Measurements from ENCODE around the gene UNC13B.
"Not testable (repeated sequence)": the region's sequence is repeated elsewhere in the genome, so short reads cannot be mapped to it uniquely, and the experiment has no call there.

UNC13B gene

GRCh38 chr9:35147941-35148563, 13.8 kb upstream of the UNC13B start:
- not testable (repeated sequence) for ATAC-seq (replicated peaks); H3K4me3 Mint-ChIP-seq; H3K36me3 Mint-ChIP-seq; H3K27ac Mint-ChIP-seq; H3K4me1 Mint-ChIP-seq; H3K27me3 Mint-ChIP-seq; DNase-seq
- peaks cover 21 to 26% of the 10 kb centered on the region in 2 donors for H3K9me3 Mint-ChIP-seq

DNA sequence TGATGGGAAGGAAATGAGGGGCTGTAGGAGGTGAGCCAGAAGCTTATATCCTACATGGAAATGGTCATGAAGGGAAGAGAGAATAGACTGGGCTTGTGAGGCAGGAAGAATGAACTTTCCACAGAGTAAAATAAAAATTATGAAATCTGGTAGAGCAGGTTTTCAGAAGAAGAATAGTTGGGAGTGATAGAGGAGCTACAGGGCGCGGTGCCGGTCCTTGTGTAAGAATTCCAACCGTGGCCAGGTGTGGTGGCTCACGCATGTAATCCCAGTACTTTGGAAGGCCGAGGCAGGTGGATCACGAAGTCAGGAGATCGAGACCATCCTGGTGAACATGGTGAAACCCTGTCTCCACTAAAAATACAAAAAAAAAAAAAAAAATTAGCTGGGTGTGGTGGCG, 8.9 kb upstream of the UNC13B start:
- Mint-ChIP-seq H3K27me3 (peaks cover 4 to 8% of the 10 kb centered on the region in 2 donors), H3K9me3 (peaks cover 15 to 19% of the 10 kb centered on the region in 2 donors), H3K36me3 (peaks cover 3 to 4% of the 10 kb centered on the region in 2 donors), H3K4me3 (no peak overlapping the region), H3K4me1 (no peaks in the 10 kb centered on the region), H3K27ac (no peak overlapping the region)
- ATAC-seq (replicated peaks) (no peak), DNase-seq (no peak)

DNA sequence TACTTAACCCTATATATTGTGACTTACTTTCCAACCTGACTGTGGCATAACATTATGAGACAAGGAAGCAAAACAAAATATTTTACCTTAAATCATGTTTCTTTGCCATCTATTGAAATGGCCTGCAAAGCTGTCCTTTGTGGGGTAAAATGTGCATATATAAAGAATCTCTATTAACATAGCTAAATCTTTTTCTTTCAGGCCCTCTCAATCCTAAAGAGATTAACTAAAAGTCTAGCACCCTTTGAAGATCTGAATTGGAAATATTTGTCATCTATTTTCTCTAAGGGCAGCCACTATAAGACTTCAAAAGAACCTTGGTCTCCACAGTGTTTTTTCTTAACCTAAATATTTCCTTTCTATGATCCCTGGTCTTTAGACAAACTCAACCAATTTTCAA, 5.0 kb upstream of the UNC13B start:
- Mint-ChIP-seq H3K27me3 (peaks cover 0 to 3% of the 10 kb centered on the region in 2 donors), H3K9me3 (no peaks in the 10 kb centered on the region), H3K4me1 (peaks cover 3 to 4% of the 10 kb centered on the region in 2 donors), H3K36me3 (no peaks in the 10 kb centered on the region), H3K4me3 (no peak overlapping the region), H3K27ac (no peak overlapping the region)
- ATAC-seq (replicated peaks) (no peak), DNase-seq (no peak)

GRCh38 chr9:35157836-35158235, 4.0 kb upstream of the UNC13B start:
- H3K4me1 Mint-ChIP-seq; H3K4me3 Mint-ChIP-seq; H3K36me3 Mint-ChIP-seq; H3K27ac Mint-ChIP-seq; H3K9me3 Mint-ChIP-seq; ATAC-seq (replicated peaks); H3K27me3 Mint-ChIP-seq; DNase-seq: not testable (repeated sequence)

GRCh38 chr9:35158501-35159280, 3.1 kb upstream of the UNC13B start:
- H3K4me1 Mint-ChIP-seq, result peaks cover 4 to 9% of the 10 kb centered on the region in 2 donors
- H3K4me3 Mint-ChIP-seq, result no peak overlapping the region
- ATAC-seq (replicated peaks) (no peak), DNase-seq (no peak)
- H3K9me3 Mint-ChIP-seq, result no peaks in the 10 kb centered on the region
- H3K27me3 Mint-ChIP-seq, result peaks cover 3 to 13% of the 10 kb centered on the region in 2 donors
- H3K27ac Mint-ChIP-seq, result no peak overlapping the region
- no peaks in the 10 kb centered on the region for H3K36me3 Mint-ChIP-seq

- ATAC-seq (replicated peaks) (no peak), DNase-seq (no peak)
- Mint-ChIP-seq H3K4me1 (peaks cover 4 to 9% of the 10 kb centered on the region in 2 donors), H3K36me3 (no peaks in the 10 kb centered on the region), H3K27ac (no peak overlapping the region), H3K27me3 (peaks cover 9 to 20% of the 10 kb centered on the region in 2 donors), H3K4me3 (peak overlapping the region; percentile 88 to 91), H3K9me3 (no peaks in the 10 kb centered on the region)
Measured at GRCh38 chr9:35162605-35163315, 951 bp downstream of the UNC13B start.

- ATAC-seq (replicated peaks) (no peak), DNase-seq (no peak)
- Mint-ChIP-seq H3K36me3 (no peaks in the 10 kb centered on the region), H3K4me3 (no peak overlapping the region), H3K27me3 (peaks cover 9 to 20% of the 10 kb centered on the region in 2 donors), H3K9me3 (no peaks in the 10 kb centered on the region), H3K4me1 (peaks cover 4 to 9% of the 10 kb centered on the region in 2 donors), H3K27ac (no peak overlapping the region)
Measured at GRCh38 chr9:35163413-35163812, 1.6 kb downstream of the UNC13B start.

- H3K27ac Mint-ChIP-seq, result no peak overlapping the region
- DNase-seq, result no peak
- H3K9me3 Mint-ChIP-seq, result no peaks in the 10 kb centered on the region
- H3K36me3 Mint-ChIP-seq, result no peaks in the 10 kb centered on the region
- H3K4me1 Mint-ChIP-seq, result peaks cover 4 to 5% of the 10 kb centered on the region in 2 donors
- peaks cover 9 to 20% of the 10 kb centered on the region in 2 donors for H3K27me3 Mint-ChIP-seq
- no peak for ATAC-seq (replicated peaks)
- H3K4me3 Mint-ChIP-seq, result no peak overlapping the region
Measured at GRCh38 chr9:35164711-35165110, 2.9 kb downstream of the UNC13B start.

DNA sequence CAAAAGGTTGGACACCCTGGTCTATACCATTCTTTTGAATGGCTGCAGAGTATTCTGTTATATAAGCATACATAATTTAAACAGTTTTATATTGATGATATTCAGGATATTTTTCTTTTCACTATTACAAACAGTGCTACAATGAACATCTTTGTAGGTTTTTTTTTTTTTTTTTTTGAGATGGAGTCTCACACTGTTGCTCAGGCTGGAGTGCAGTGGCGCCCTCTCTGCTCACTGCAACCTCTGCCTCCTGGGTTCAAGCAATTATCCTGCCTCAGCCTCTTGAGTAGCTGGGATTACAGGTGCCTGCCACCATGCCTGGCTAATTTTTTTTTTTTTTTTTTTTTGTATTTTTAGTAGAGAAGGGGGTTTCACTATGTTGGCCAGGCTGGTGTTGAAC, 5.6 kb downstream of the UNC13B start:
- H3K36me3 Mint-ChIP-seq; H3K4me3 Mint-ChIP-seq; ATAC-seq (replicated peaks); H3K27ac Mint-ChIP-seq; H3K4me1 Mint-ChIP-seq; H3K9me3 Mint-ChIP-seq; DNase-seq: not testable (repeated sequence)
- peaks cover 9 to 27% of the 10 kb centered on the region in 2 donors for H3K27me3 Mint-ChIP-seq

DNA sequence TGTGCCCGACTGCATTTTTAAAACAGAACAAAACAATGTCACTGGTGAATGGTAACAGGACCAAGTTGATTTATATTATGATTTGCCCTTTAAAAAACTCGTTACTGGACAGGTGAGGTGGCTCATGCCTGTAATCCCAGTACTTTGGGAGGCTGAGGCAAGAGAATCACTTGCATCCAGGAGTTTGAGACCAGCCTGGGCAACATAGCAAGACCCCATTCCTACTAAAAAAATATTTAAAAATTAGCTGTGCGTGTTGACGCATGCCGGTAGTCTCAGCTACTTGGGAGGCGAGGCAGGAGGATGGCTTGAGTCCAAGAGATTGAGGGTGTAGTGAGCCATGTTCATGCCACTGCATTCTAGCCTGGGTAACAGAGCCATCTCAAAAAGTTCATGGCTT, 7.2 kb downstream of the UNC13B start:
- ATAC-seq (replicated peaks) (no peak), DNase-seq (no peak)
- Mint-ChIP-seq H3K27ac (no peak overlapping the region), H3K4me3 (no peak overlapping the region), H3K27me3 (peaks cover 9 to 15% of the 10 kb centered on the region in 2 donors), H3K4me1 (no peaks in the 10 kb centered on the region), H3K9me3 (no peaks in the 10 kb centered on the region), H3K36me3 (no peaks in the 10 kb centered on the region)

GRCh38 chr9:35172878-35173277, 11.1 kb downstream of the UNC13B start:
- H3K4me1 Mint-ChIP-seq, result no peaks in the 10 kb centered on the region
- H3K36me3 Mint-ChIP-seq, result no peaks in the 10 kb centered on the region
- H3K27me3 Mint-ChIP-seq, result peaks cover 8 to 19% of the 10 kb centered on the region in 2 donors
- H3K9me3 Mint-ChIP-seq, result peaks cover 0 to 4% of the 10 kb centered on the region in 2 donors
- no peak overlapping the region for H3K4me3 Mint-ChIP-seq
- H3K27ac Mint-ChIP-seq, result no peak overlapping the region
- DNase-seq, result no peak
- ATAC-seq (replicated peaks), result no peak

DNA sequence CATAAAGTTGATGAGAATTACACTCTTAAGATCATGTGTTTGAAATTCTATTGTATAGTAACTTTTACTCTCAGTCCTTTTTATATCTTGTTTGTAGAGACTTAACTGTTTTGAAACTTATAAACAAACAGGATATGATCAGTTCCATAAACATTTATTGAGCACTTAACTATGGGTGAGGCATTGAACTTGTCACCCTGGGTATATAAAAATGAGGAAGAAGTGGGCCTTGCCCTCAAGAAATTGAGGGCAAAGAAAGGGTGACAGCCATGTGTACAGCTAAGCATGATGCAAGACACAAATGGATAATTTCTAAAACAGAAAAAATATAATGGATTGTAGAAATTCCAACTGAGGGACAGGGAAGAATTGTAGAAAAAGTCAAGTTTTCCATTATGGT, 15.7 kb downstream of the UNC13B start:
- H3K36me3 Mint-ChIP-seq, result no peaks in the 10 kb centered on the region
- H3K27ac Mint-ChIP-seq, result no peak overlapping the region
- peaks cover 8 to 12% of the 10 kb centered on the region in 2 donors for H3K27me3 Mint-ChIP-seq
- ATAC-seq (replicated peaks) (no peak), DNase-seq (no peak)
- H3K4me3 Mint-ChIP-seq, result no peak overlapping the region
- H3K4me1 Mint-ChIP-seq, result no peaks in the 10 kb centered on the region
- peaks cover 0 to 4% of the 10 kb centered on the region in 2 donors for H3K9me3 Mint-ChIP-seq

- DNase-seq (no peak), ATAC-seq (replicated peaks) (no peak)
- Mint-ChIP-seq H3K27ac (no peak overlapping the region), H3K4me1 (no peaks in the 10 kb centered on the region), H3K9me3 (peaks cover 3 to 4% of the 10 kb centered on the region in 2 donors), H3K36me3 (no peaks in the 10 kb centered on the region), H3K4me3 (no peak overlapping the region), H3K27me3 (peaks cover 8 to 12% of the 10 kb centered on the region in 2 donors)
Measured at GRCh38 chr9:35179347-35180280, 17.8 kb downstream of the UNC13B start.

DNA sequence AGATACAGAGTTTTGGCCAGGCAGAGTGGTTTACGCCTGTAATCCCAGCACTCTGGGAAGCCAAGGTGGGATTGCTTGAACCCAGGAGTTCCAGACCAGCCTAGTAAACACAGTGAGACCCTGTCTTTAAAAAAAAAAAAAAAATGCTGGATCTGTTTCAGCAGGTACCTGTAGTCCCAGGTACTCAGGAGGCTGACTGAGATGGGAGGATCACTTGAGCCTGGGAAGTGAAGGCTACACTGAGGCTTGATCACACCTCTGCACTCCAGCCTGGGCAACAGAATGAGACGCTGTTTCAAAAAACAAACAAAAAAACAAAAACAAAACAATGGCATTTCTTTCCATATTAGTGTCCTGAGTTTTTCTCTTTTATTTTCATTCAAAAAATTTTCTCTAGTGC, 19.0 kb downstream of the UNC13B start:
- DNase-seq (no peak), ATAC-seq (replicated peaks) (no peak)
- Mint-ChIP-seq H3K4me3 (no peak overlapping the region), H3K36me3 (no peaks in the 10 kb centered on the region), H3K27me3 (peaks cover 3 to 6% of the 10 kb centered on the region in 2 donors), H3K9me3 (peaks cover 0 to 3% of the 10 kb centered on the region in 2 donors), H3K27ac (no peak overlapping the region), H3K4me1 (no peaks in the 10 kb centered on the region)
